A549 treated with ZK216348 at 1 μM for 4 hours (cell line): ENCODE results near the gene STPG2. TPM values are rescaled to one million over a fixed set of nuclear protein-coding genes. Genes with fewer than 3 reads are reported as not detected.

ENCODE experiments used
- total RNA-seq: library from RNA; stranded (reverse); fragments of 200-300 nt; extraction: Qiagen RNA extraction; gene quantifications from 5 replicates; pipeline ENCODE4 v1.2.3, GENCODE V29; 2022; ENCODE audit warnings: low read depth

STPG2 gene
- not detected in 5 replicates for total RNA-seq

GRCh38 chr4:98143001-98143899 is at the start of gene STPG2:
Gene STPG2, minus strand, starts transcription at chr4:98143476.

Other genes starting within 250 kb of the STPG2 start
- 18.7 to 30.4 TPM (median 24.5 TPM) in 5 replicates for gene RAP1GDS1, start 117.9 kb upstream of the STPG2 start, total RNA-seq